WTC11 (cell line): ENCODE data around the gene PRKD1. TPM values are rescaled to one million over a fixed set of nuclear protein-coding genes. Genes with fewer than 3 reads are reported as not detected.

Experiments
- ATAC-seq: fragments of 200-7000 bp; cut with Tn5 transposase; 2 replicates; pipeline ENCODE4 v1.10.0; 2021; ENCODE audit warnings: mild to moderate bottlenecking, moderate library complexity
- CTCF ChIA-PET: fragments of 300-600 bp; sonication (Branson Sonifier 250); formaldehyde crosslinking; loops from one replicate; lab custom pipeline; 2021; ENCODE audit warnings: antibody characterized with exemption; lab: Charles Lee
- POLR2A ChIA-PET: fragments of 350-600 bp; sonication (Branson Sonifier 250); formaldehyde crosslinking; loops from one replicate; lab custom pipeline; 2021; ENCODE audit warnings: antibody characterized with exemption; lab: Charles Lee
- DNase-seq: peaks from one replicate; pipeline ENCODE4 v3.0.0; 2021; ENCODE audit warnings: low spot score
- H3K27ac Mint-ChIP-seq: 2 replicates; pipeline ENCODE4 v1.8.0; 2021; ENCODE audit warnings: mixed read lengths
- H3K27me3 Mint-ChIP-seq: 2 replicates; pipeline ENCODE4 v1.8.0; 2021; ENCODE audit warnings: low read depth, mild to moderate bottlenecking, moderate library complexity, mixed read lengths
- H3K36me3 Mint-ChIP-seq: 2 replicates; pipeline ENCODE4 v1.8.0; 2021; ENCODE audit warnings: mixed read lengths
- H3K4me1 Mint-ChIP-seq: 2 replicates; pipeline ENCODE4 v1.8.0; 2022; ENCODE audit warnings: mixed read lengths
- H3K4me3 Mint-ChIP-seq: 2 replicates; pipeline ENCODE4 v1.8.0; 2021; ENCODE audit warnings: mild to moderate bottlenecking, moderate library complexity, mixed read lengths
- H3K9me3 Mint-ChIP-seq: 2 replicates; pipeline ENCODE4 v1.8.0; 2021; ENCODE audit warnings: mixed read lengths
- AR ChIP-seq: fragments of 250-450 bp; sonication (Bioruptor Pico); IDR thresholded peaks from 2 replicates; pipeline ENCODE4 v1.9.0; 2021; ENCODE audit warnings: mild to moderate bottlenecking
- CBFB ChIP-seq: sonication (generic); formaldehyde crosslinking; IDR thresholded peaks from 2 replicates; pipeline ENCODE4 v1.8.1; 2022; ENCODE audit warnings: mild to moderate bottlenecking, low read depth, missing genetic modification reagents
- CDX4 ChIP-seq: fragments of 250-450 bp; sonication (Bioruptor Pico); IDR thresholded peaks from 2 replicates; pipeline ENCODE4 v1.9.0; 2021; ENCODE audit warnings: moderate library complexity, mild to moderate bottlenecking, inconsistent platforms, borderline replicate concordance
- ELF4 ChIP-seq: sonication (generic); formaldehyde crosslinking; IDR thresholded peaks from 2 replicates; pipeline ENCODE4 v1.8.1; 2022; ENCODE audit warnings: low read depth, mild to moderate bottlenecking, moderate library complexity, missing genetic modification reagents
- ESRRA ChIP-seq: sonication (generic); formaldehyde crosslinking; IDR thresholded peaks from 2 replicates; pipeline ENCODE4 v1.8.1; 2022; ENCODE audit warnings: mild to moderate bottlenecking, missing genetic modification reagents, borderline replicate concordance
- FOXK1 ChIP-seq: sonication (generic); formaldehyde crosslinking; IDR thresholded peaks from 2 replicates; pipeline ENCODE4 v1.8.0; 2022; ENCODE audit warnings: mild to moderate bottlenecking, moderate library complexity, missing genetic modification reagents
- GABPB1 ChIP-seq: sonication (generic); formaldehyde crosslinking; IDR thresholded peaks from 2 replicates; pipeline ENCODE4 v1.8.1; 2023; ENCODE audit warnings: mild to moderate bottlenecking, missing genetic modification reagents
- HMGXB4 ChIP-seq: sonication (generic); formaldehyde crosslinking; IDR thresholded peaks from 2 replicates; pipeline ENCODE4 v1.8.1; 2023; ENCODE audit warnings: mild to moderate bottlenecking, moderate library complexity, missing genetic modification reagents
- IRF2 ChIP-seq: sonication (generic); formaldehyde crosslinking; IDR thresholded peaks from 2 replicates; pipeline ENCODE4 v1.8.0; 2022; ENCODE audit warnings: low read depth, missing genetic modification reagents, borderline replicate concordance
- JUN ChIP-seq: sonication (generic); formaldehyde crosslinking; IDR thresholded peaks from 2 replicates; pipeline ENCODE4 v1.8.0; 2023; ENCODE audit warnings: mild to moderate bottlenecking, missing genetic modification reagents
- KAT7 ChIP-seq: sonication (generic); formaldehyde crosslinking; IDR thresholded peaks from 2 replicates; pipeline ENCODE4 v1.8.1; 2023; ENCODE audit warnings: missing genetic modification reagents, mild to moderate bottlenecking, borderline replicate concordance
- MYBL2 ChIP-seq: sonication (generic); formaldehyde crosslinking; IDR thresholded peaks from 2 replicates; pipeline ENCODE4 v1.8.1; 2023; ENCODE audit warnings: mild to moderate bottlenecking, moderate library complexity, missing genetic modification reagents
- NFYB ChIP-seq: sonication (generic); formaldehyde crosslinking; conservative IDR thresholded peaks from 2 replicates; pipeline ENCODE4 v1.8.0; 2022; ENCODE audit warnings: low read depth, missing genetic modification reagents
- NR1H2 ChIP-seq: sonication (generic); formaldehyde crosslinking; IDR thresholded peaks from 2 replicates; pipeline ENCODE4 v1.9.0; 2021; ENCODE audit warnings: mild to moderate bottlenecking, moderate library complexity, missing genetic modification reagents
- NR2C2 ChIP-seq: sonication (generic); formaldehyde crosslinking; IDR thresholded peaks from 2 replicates; pipeline ENCODE4 v1.8.0; 2022; ENCODE audit warnings: mild to moderate bottlenecking, missing genetic modification reagents
- PRRX2 ChIP-seq: fragments of 250-450 bp; sonication (Bioruptor Pico); IDR thresholded peaks from 2 replicates; pipeline ENCODE4 v1.8.0; 2021; ENCODE audit warnings: mild to moderate bottlenecking
- TP53 ChIP-seq: sonication (generic); formaldehyde crosslinking; IDR thresholded peaks from 2 replicates; pipeline ENCODE4 v1.8.1; 2023; ENCODE audit warnings: mild to moderate bottlenecking, missing genetic modification reagents
- ZNF138 ChIP-seq: sonication (generic); formaldehyde crosslinking; conservative IDR thresholded peaks from 2 replicates; pipeline ENCODE4 v1.8.1; 2022; ENCODE audit warnings: mild to moderate bottlenecking, moderate library complexity, missing genetic modification reagents
- ZNF219 ChIP-seq: sonication (generic); formaldehyde crosslinking; IDR thresholded peaks from 2 replicates; pipeline ENCODE4 v1.8.0; 2023; ENCODE audit warnings: missing genetic modification reagents, mild to moderate bottlenecking, borderline replicate concordance
- ZNF263 ChIP-seq: sonication (generic); formaldehyde crosslinking; IDR thresholded peaks from 2 replicates; pipeline ENCODE4 v1.8.1; 2022; ENCODE audit warnings: low read depth, mild to moderate bottlenecking, moderate library complexity, missing genetic modification reagents
- ZNF317 ChIP-seq: sonication (generic); formaldehyde crosslinking; IDR thresholded peaks from 2 replicates; pipeline ENCODE4 v1.8.1; 2023; ENCODE audit warnings: low read depth, mild to moderate bottlenecking, moderate library complexity, missing genetic modification reagents, borderline replicate concordance
- ZNF416 ChIP-seq: fragments of 250-450 bp; sonication (Bioruptor Pico); IDR thresholded peaks from 2 replicates; pipeline ENCODE4 v1.9.0; 2021; ENCODE audit warnings: mild to moderate bottlenecking, inconsistent platforms
- ZNF423 ChIP-seq: fragments of 250-450 bp; sonication (Bioruptor Pico); IDR thresholded peaks from 2 replicates; pipeline ENCODE4 v2.1.2; 2022; ENCODE audit warnings: mild to moderate bottlenecking, moderate library complexity
- ZNF671 ChIP-seq: fragments of 250-450 bp; sonication (Bioruptor Pico); IDR thresholded peaks from 2 replicates; pipeline ENCODE4 v1.8.0; 2021; ENCODE audit warnings: mild to moderate bottlenecking
- total RNA-seq: library from RNA; stranded (reverse); gene quantifications from 3 replicates; pipeline ENCODE4 v1.2.3, GENCODE V29; 2021
- TF ChIP-seq, protein P1 (sequence below): sonication (generic); formaldehyde crosslinking; IDR thresholded peaks from 2 replicates; pipeline ENCODE4 v1.8.1; 2022; ENCODE audit warnings: low read depth, mild to moderate bottlenecking, moderate library complexity, missing genetic modification reagents, borderline replicate concordance
- TF ChIP-seq, protein P2 (sequence below): sonication (generic); formaldehyde crosslinking; conservative IDR thresholded peaks from 2 replicates; pipeline ENCODE4 v1.8.1; 2023; ENCODE audit warnings: mild to moderate bottlenecking, low read depth, missing genetic modification reagents, moderate library complexity

The PRKD1 gene
- total RNA-seq, 1 experiment from 2014 or later, result 7.6 TPM

GRCh38 chr14:29919845-29920244, 7.8 kb downstream of the PRKD1 start (continued):
- TF ChIP-seq AR (CRISPR knock-in tag), result no peak

GRCh38 chr14:29918981-29919380, 8.7 kb downstream of the PRKD1 start:
- no peaks in the 10 kb centered on the region for H3K36me3 Mint-ChIP-seq
- no peak for ATAC-seq
- TF ChIP-seq, protein P1, sequence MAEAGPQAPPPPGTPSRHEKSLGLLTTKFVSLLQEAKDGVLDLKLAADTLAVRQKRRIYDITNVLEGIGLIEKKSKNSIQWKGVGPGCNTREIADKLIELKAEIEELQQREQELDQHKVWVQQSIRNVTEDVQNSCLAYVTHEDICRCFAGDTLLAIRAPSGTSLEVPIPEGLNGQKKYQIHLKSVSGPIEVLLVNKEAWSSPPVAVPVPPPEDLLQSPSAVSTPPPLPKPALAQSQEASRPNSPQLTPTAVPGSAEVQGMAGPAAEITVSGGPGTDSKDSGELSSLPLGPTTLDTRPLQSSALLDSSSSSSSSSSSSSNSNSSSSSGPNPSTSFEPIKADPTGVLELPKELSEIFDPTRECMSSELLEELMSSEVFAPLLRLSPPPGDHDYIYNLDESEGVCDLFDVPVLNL (CRISPR knock-in tag), result no peak
- TF ChIP-seq ZNF219 (no peak), ZNF138 (no peak), JUN (CRISPR knock-in tag) (no peak), ZNF671 (CRISPR knock-in tag) (no peak), ZNF263 (no peak), CBFB (CRISPR knock-in tag) (no peak), NR2C2 (CRISPR knock-in tag) (no peak), IRF2 (CRISPR knock-in tag) (no peak), NFYB (CRISPR knock-in tag) (no peak), TP53 (CRISPR knock-in tag) (no peak), HMGXB4 (CRISPR knock-in tag) (no peak), ZNF423 (CRISPR knock-in tag) (no peak)
- TF ChIP-seq, protein P2, sequence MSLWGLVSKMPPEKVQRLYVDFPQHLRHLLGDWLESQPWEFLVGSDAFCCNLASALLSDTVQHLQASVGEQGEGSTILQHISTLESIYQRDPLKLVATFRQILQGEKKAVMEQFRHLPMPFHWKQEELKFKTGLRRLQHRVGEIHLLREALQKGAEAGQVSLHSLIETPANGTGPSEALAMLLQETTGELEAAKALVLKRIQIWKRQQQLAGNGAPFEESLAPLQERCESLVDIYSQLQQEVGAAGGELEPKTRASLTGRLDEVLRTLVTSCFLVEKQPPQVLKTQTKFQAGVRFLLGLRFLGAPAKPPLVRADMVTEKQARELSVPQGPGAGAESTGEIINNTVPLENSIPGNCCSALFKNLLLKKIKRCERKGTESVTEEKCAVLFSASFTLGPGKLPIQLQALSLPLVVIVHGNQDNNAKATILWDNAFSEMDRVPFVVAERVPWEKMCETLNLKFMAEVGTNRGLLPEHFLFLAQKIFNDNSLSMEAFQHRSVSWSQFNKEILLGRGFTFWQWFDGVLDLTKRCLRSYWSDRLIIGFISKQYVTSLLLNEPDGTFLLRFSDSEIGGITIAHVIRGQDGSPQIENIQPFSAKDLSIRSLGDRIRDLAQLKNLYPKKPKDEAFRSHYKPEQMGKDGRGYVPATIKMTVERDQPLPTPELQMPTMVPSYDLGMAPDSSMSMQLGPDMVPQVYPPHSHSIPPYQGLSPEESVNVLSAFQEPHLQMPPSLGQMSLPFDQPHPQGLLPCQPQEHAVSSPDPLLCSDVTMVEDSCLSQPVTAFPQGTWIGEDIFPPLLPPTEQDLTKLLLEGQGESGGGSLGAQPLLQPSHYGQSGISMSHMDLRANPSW, result no peak
- TF ChIP-seq, all 79 proteins: peak for 0
- Mint-ChIP-seq H3K4me1 (no peaks in the 10 kb centered on the region), H3K9me3 (no peaks in the 10 kb centered on the region), H3K4me3 (no peak overlapping the region), H3K27ac (no peak overlapping the region), H3K27me3 (no peaks in the 10 kb centered on the region; the same call in 1 of the 2 replicates)
- CTCF ChIA-PET, result no interaction called here
- POLR2A ChIA-PET, result no interaction called here
- no peak for DNase-seq

DNA sequence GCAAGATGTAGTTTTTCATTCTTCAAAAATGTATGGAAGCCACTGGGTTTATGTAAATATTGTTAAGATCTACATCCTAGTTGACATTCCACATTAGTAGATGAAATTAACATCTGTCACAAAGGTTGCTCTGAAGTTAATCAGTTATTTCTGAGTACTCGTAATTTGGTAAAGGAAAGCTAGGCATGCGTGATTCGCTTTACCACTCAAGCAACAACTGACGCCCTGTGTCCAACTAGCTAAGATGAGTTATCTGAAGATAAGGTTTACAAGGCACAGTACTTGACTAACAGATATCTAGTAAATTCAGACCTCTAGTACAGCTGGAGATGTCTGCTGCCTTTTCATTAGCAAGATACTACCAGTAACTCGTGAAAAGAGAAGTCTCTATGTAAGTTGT, 14.1 kb downstream of the PRKD1 start:
- no peak for TF ChIP-seq ZNF317 (CRISPR knock-in tag)
- TF ChIP-seq ELF4 (CRISPR knock-in tag), result no peak
- TF ChIP-seq MYBL2 (CRISPR knock-in tag), result no peak
- no peak for TF ChIP-seq KAT7 (CRISPR knock-in tag)
- no peak for TF ChIP-seq GABPB1 (CRISPR knock-in tag)
- no peak for TF ChIP-seq NR1H2 (CRISPR knock-in tag)
- TF ChIP-seq CDX4 (CRISPR knock-in tag), result no peak
- TF ChIP-seq PRRX2 (CRISPR knock-in tag), result no peak
- TF ChIP-seq FOXK1 (CRISPR knock-in tag), result no peak
- no peak for TF ChIP-seq ZNF416
- no peak for TF ChIP-seq ESRRA
- Mint-ChIP-seq H3K4me3 (no peak overlapping the region), H3K36me3 (peaks cover 13% of the 10 kb centered on the region), H3K4me1 (no peaks in the 10 kb centered on the region), H3K9me3 (peaks cover 14% of the 10 kb centered on the region), H3K27ac (no peak overlapping the region), H3K27me3 (no peaks in the 10 kb centered on the region)
- POLR2A ChIA-PET, result no interaction called here
- CTCF ChIA-PET, result no interaction called here
- ATAC-seq (no peak), DNase-seq (no peak)
